ENCODE measurements around the gene POLR2F. TPM values are rescaled to one million over a fixed set of nuclear protein-coding genes. Genes with fewer than 3 reads are reported as not detected.

The POLR2F gene
- total RNA-seq, 1 experiment from 2014 or later: 107 TPM

- TF ChIP-seq REST (IDR thresholded peaks at IDR 0.05; ENCODE audit: low read depth) (no peak), CTCF (IDR thresholded peaks at IDR 0.05 in 2 of 3, conservative IDR thresholded peaks at IDR 0.05 in 1 of 3; ENCODE audit: borderline replicate concordance in 1 of 3, insufficient read depth in 1 of 3, low read depth in 2 of 3, low read length in 2 of 3) (no peak), POLR2A (IDR thresholded peaks at IDR 0.05; ENCODE audit: borderline replicate concordance, extremely low read depth, insufficient read depth, insufficient read length) (no peak), YY1 (IDR thresholded peaks at IDR 0.05; ENCODE audit: extremely low read depth, insufficient replicate concordance, low read depth, low read length) (no peak)
Observed at GRCh38 chr22:37925330-37925729, 28.2 kb upstream of the POLR2F start (continued).

GRCh38 chr22:37925767-37926166 lies 27.7 kb upstream of the POLR2F start:
- H3K4me1 ChIP-seq (ENCODE audit: control insufficient read depth in 1 of 2, insufficient read depth in 2 of 2, low read length in 2 of 2): no peaks in the 10 kb centered on the region
- peaks cover 7 to 17% of the 10 kb centered on the region in 2 experiments; a peak in 2 of 4 replicates for H3K36me3 ChIP-seq (ENCODE audit: control insufficient read depth in 1 of 2, insufficient read depth in 2 of 2, low read length in 2 of 2)
- no peak overlapping the region for H3K4me2 ChIP-seq (ENCODE audit: low read length)
- H3K9me3 ChIP-seq (ENCODE audit: control insufficient read depth in 1 of 2, insufficient read depth in 1 of 2, low read depth in 1 of 2, low read length in 2 of 2): no peaks in the 10 kb centered on the region
- H2AFZ ChIP-seq (ENCODE audit: low read depth, low read length, poor library complexity, severe bottlenecking): no peak overlapping the region
- POLR2A ChIA-PET: no interaction called here
- H3K79me2 ChIP-seq (ENCODE audit: insufficient read depth, low read length): no peaks in the 10 kb centered on the region
- no peaks in the 10 kb centered on the region for H3K9me2 ChIP-seq (ENCODE audit: insufficient read depth)
- ATAC-seq: no peak
- H3K9ac ChIP-seq (ENCODE audit: low read length): no peak overlapping the region
- no peak for DNase-seq (ENCODE audit: low read depth, low spot score)
- no peak for TF ChIP-seq ZBTB33 (IDR thresholded peaks at IDR 0.05; ENCODE audit: extremely low read depth, insufficient replicate concordance, low read length)
- TF ChIP-seq CBX3 (IDR thresholded peaks at IDR 0.05; ENCODE audit: low read depth): no peak
- no peak for TF ChIP-seq SRF (IDR thresholded peaks at IDR 0.05; ENCODE audit: low read depth)
- no peak for TF ChIP-seq SP1 (IDR thresholded peaks at IDR 0.05; ENCODE audit: low read depth)
- TF ChIP-seq RAD21 (IDR thresholded peaks at IDR 0.05; ENCODE audit: low read depth): no peak
- no peak for TF ChIP-seq SIN3A (IDR thresholded peaks at IDR 0.05; ENCODE audit: low read depth)
- TF ChIP-seq CTCF (IDR thresholded peaks at IDR 0.05 in 2 of 3, conservative IDR thresholded peaks at IDR 0.05 in 1 of 3; ENCODE audit: borderline replicate concordance in 1 of 3, insufficient read depth in 1 of 3, low read depth in 2 of 3, low read length in 2 of 3): no peak
- no peak for TF ChIP-seq JUND (IDR thresholded peaks at IDR 0.05)
- TF ChIP-seq YY1 (IDR thresholded peaks at IDR 0.05; ENCODE audit: extremely low read depth, insufficient replicate concordance, low read depth, low read length): no peak
- intact Hi-C loops (cut with micrococcal nuclease): no loop called here
- no peaks in the 10 kb centered on the region for H3K27me3 ChIP-seq (ENCODE audit: insufficient read depth, low read length)
- CTCF ChIA-PET: interaction anchor here (1.2 kb wide), 1 partner anchor 8 kb away, joined by 5 read pairs; no protein-coding TSS in a partner anchor
- H3K4me3 ChIP-seq (replicated peaks in 1 of 2; ENCODE audit: low read depth in 1 of 2, low read length in 2 of 2): no peak overlapping the region
- no TSS peak for BruUV-seq (replicated peaks)
- no peaks in the 10 kb centered on the region for H4K20me1 ChIP-seq (ENCODE audit: insufficient read depth)
- H3K27ac ChIP-seq (ENCODE audit: low read depth, low read length): no peak overlapping the region
- RAD21 ChIA-PET (ENCODE audit: low non-redundant PET in 1 of 2, low total read pairs in 2 of 2, uncharacterized antibody in 2 of 2, unreplicated experiment in 2 of 2): no interaction called here
